Fibroblast of lung (primary cell): Measurements from ENCODE around the gene NECTIN3. TPM values are rescaled to one million over a fixed set of nuclear protein-coding genes. Genes with fewer than 3 reads are reported as not detected.
A peak's percentile ranks its signal among the peaks of the same experiment; 100 is the strongest.

ENCODE experiments used
- DNase-seq, 2 donors: peaks; one replicate each; pipeline versions ENCODE4 v3.0.0 to v3.0.0-alpha.2; 2010; ENCODE audit warnings: low read depth in 2 of 2
- H2AFZ ChIP-seq: 2 replicates; pipeline ENCODE4 v1.5.1; 2012; ENCODE audit warnings: low read length, control low read depth, inconsistent platforms
- H3K27ac ChIP-seq: 2 replicates; pipeline ENCODE4 v1.5.1; 2011; ENCODE audit warnings: low read length, control low read depth; ENCODE audit not compliant: insufficient read depth
- H3K27me3 ChIP-seq: 2 replicates; pipeline ENCODE4 v1.5.1; 2011; ENCODE audit warnings: mild to moderate bottlenecking, low read length; ENCODE audit not compliant: control insufficient read depth, insufficient read depth
- H3K36me3 ChIP-seq: 2 replicates; pipeline ENCODE4 v1.5.1; 2011; ENCODE audit warnings: low read length; ENCODE audit not compliant: control insufficient read depth, insufficient read depth
- H3K4me1 ChIP-seq: 2 replicates; pipeline ENCODE4 v1.5.1; 2011; ENCODE audit warnings: low read length; ENCODE audit not compliant: control insufficient read depth, insufficient read depth; ENCODE audit errors: extremely low read depth
- H3K4me2 ChIP-seq: 2 replicates; pipeline ENCODE4 v1.5.1; 2011; ENCODE audit warnings: low read length, control low read depth; ENCODE audit not compliant: insufficient read depth; ENCODE audit errors: extremely low read depth
- H3K4me3 ChIP-seq, 4 experiments: fragments of 200-600 bp in 1 of 4; sonication (generic) in 1 of 4; replicated peaks in 1 of 4; 2 replicates each; pipeline ENCODE4 v1.5.1; 2011 to 2016; ENCODE audit warnings: low read length in 4 of 4, low read depth in 3 of 4, mild to moderate bottlenecking in 3 of 4, control low read depth in 2 of 4, inconsistent platforms in 1 of 4, mixed read lengths in 1 of 4; ENCODE audit not compliant: insufficient read depth in 1 of 4; ENCODE audit errors: control extremely low read depth in 1 of 4
- H3K79me2 ChIP-seq: 2 replicates; pipeline ENCODE4 v1.5.1; 2012; ENCODE audit warnings: mild to moderate bottlenecking, low read length, inconsistent platforms; ENCODE audit not compliant: control insufficient read depth, insufficient read depth
- H3K9ac ChIP-seq: 2 replicates; pipeline ENCODE4 v1.5.1; 2011; ENCODE audit warnings: mild to moderate bottlenecking, low read length, control low read depth; ENCODE audit not compliant: insufficient read depth
- H3K9me3 ChIP-seq: 2 replicates; pipeline ENCODE4 v1.5.1; 2012; ENCODE audit warnings: low read depth, low read length; ENCODE audit not compliant: control insufficient read depth, insufficient read depth
- H4K20me1 ChIP-seq: 2 replicates; pipeline ENCODE4 v1.5.1; 2011; ENCODE audit warnings: low read length; ENCODE audit not compliant: control insufficient read depth, insufficient read depth; ENCODE audit errors: extremely low read depth
- EZH2 ChIP-seq: IDR thresholded peaks from 2 replicates; pipeline ENCODE4 v1.5.1; 2012; ENCODE audit warnings: low read length, control low read depth, mild to moderate bottlenecking; ENCODE audit errors: missing control alignments
- polyA plus RNA-seq, 2 donors: library from polyadenylated mRNA; depleted of rRNA in 1 of 2; stranded (reverse) in 1 of 2; unstranded in 1 of 2; fragments of >200 nt; gene quantifications; 2 replicates each; pipeline ENCODE4 v1.2.1, GENCODE V29; 2011 to 2012; ENCODE audit warnings: missing spikeins in 1 of 2
- total RNA-seq: library from RNA; depleted of rRNA; stranded (reverse); fragments of >200 nt; gene quantifications from 2 replicates; pipeline ENCODE4 v1.2.1, GENCODE V29; 2014
- TF ChIP-seq, protein P1 (sequence below), 2 donors: IDR thresholded peaks in 1 of 2; conservative IDR thresholded peaks in 1 of 2; 1 replicate in 1 of 2; 2 replicates in 1 of 2; pipeline ENCODE4 v1.5.1; 2011 to 2012; ENCODE audit warnings: low read length in 2 of 2, control low read depth in 1 of 2, inconsistent platforms in 1 of 2, low read depth in 1 of 2, mild to moderate bottlenecking in 1 of 2

The NECTIN3 gene
- total and polyA plus RNA-seq, 2 donors (not counting 1 experiment from before 2014, with no cell fraction given), result 46.9 to 58.1 TPM

DNA sequence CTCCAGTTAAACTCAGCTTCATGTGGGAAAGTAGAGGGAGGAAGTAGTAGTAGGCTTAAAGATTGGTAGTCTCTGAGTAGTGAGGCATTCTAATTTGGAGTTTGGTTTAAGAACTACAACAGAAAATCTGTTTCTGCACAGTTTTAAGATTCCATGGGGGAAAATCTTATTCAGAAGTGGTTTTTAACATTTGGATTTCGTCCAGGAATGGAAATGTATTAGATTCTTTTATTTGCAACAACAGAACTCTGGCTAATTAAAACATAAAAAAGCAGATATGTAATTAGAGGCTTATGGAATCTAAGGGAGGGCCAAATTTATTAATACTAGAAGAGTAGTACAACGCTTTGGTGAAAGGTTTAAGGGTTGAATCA, 36.0 kb downstream of the NECTIN3 start:
- peaks cover 82% of the 10 kb centered on the region for H3K79me2 ChIP-seq
- H3K4me2 ChIP-seq, result no peak overlapping the region
- no peak overlapping the region for H3K27ac ChIP-seq
- no peaks in the 10 kb centered on the region for H3K4me1 ChIP-seq
- no peak overlapping the region for H3K4me3 ChIP-seq
- no peak overlapping the region for H3K9ac ChIP-seq
- H4K20me1 ChIP-seq, result no peaks in the 10 kb centered on the region
- no peaks in the 10 kb centered on the region for H3K9me3 ChIP-seq
- no peaks in the 10 kb centered on the region for H3K36me3 ChIP-seq
- no peak for TF ChIP-seq EZH2
- TF ChIP-seq, protein P1, sequence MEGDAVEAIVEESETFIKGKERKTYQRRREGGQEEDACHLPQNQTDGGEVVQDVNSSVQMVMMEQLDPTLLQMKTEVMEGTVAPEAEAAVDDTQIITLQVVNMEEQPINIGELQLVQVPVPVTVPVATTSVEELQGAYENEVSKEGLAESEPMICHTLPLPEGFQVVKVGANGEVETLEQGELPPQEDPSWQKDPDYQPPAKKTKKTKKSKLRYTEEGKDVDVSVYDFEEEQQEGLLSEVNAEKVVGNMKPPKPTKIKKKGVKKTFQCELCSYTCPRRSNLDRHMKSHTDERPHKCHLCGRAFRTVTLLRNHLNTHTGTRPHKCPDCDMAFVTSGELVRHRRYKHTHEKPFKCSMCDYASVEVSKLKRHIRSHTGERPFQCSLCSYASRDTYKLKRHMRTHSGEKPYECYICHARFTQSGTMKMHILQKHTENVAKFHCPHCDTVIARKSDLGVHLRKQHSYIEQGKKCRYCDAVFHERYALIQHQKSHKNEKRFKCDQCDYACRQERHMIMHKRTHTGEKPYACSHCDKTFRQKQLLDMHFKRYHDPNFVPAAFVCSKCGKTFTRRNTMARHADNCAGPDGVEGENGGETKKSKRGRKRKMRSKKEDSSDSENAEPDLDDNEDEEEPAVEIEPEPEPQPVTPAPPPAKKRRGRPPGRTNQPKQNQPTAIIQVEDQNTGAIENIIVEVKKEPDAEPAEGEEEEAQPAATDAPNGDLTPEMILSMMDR (conservative IDR thresholded peaks at IDR 0.05 in 1 of 2, IDR thresholded peaks at IDR 0.05 in 1 of 2; ENCODE audit: low read depth in 1 of 2, low read length in 2 of 2), result no peak
- H3K27me3 ChIP-seq, result no peaks in the 10 kb centered on the region
- H2AFZ ChIP-seq, result no peak overlapping the region
- DNase-seq, result peak in 1 of 2 donors; percentile 15

DNA sequence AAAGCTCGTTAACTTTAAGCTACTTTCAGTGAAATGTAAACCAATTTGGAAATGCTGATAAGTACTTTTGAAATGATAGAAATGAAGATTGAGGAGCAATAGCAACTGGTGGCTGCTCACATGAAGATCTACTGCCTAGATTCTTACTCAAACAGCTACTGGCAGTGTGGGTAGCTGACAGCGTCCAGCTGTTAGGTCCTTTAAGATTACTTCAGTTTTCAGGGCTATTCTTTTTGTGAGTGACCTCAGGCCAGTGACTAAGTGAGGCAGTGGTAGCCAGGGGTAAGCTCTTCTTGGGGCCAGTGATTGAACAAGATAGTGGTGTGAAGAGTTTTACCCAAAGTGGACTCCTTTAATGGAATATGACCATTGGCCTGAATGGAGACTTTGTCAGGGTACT, 41.3 kb downstream of the NECTIN3 start:
- DNase-seq, result peak; percentile 34 to 84
- peaks cover 41% of the 10 kb centered on the region for H3K79me2 ChIP-seq

DNA sequence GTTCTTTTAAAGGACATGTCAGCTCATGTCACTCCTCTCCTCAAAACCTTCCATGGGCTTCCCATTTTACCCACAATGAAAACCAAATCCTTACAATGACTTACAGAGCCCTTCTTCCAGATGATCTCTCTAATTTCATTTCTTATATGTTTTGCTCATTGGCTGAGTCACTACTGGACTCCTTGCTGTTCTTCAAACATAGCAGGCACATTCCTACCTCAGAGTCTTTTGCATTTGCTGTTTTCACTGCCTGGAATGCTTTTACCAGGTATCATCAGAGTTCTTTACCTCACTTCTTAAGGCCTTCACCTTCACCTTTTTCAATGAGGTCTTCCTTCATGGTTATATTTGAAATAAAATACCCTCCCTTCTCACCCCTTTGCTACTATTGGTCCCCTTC, 57.3 kb downstream of the NECTIN3 start:
- Histone ChIP-seq H3K79me2 (no peaks in the 10 kb centered on the region), H3K4me3 (no peak overlapping the region), H3K36me3 (peaks cover 2% of the 10 kb centered on the region), H3K9ac (no peak overlapping the region), H2AFZ (no peak overlapping the region), H3K9me3 (no peaks in the 10 kb centered on the region), H3K4me1 (no peaks in the 10 kb centered on the region), H4K20me1 (no peaks in the 10 kb centered on the region), H3K4me2 (no peak overlapping the region), H3K27me3 (no peaks in the 10 kb centered on the region), H3K27ac (no peak overlapping the region)
- peak in 1 of 2 donors; percentile 30 for DNase-seq
- TF ChIP-seq EZH2, result no peak
- TF ChIP-seq, protein P1 (conservative IDR thresholded peaks at IDR 0.05 in 1 of 2, IDR thresholded peaks at IDR 0.05 in 1 of 2; ENCODE audit: low read depth in 1 of 2, low read length in 2 of 2), result no peak

More for the DNA sequence above, 41.3 kb downstream of the NECTIN3 start:
- Histone ChIP-seq H3K27me3 (no peaks in the 10 kb centered on the region), H4K20me1 (no peaks in the 10 kb centered on the region), H2AFZ (no peak overlapping the region), H3K9ac (no peak overlapping the region), H3K4me1 (no peaks in the 10 kb centered on the region), H3K27ac (no peak overlapping the region), H3K9me3 (no peaks in the 10 kb centered on the region), H3K36me3 (no peaks in the 10 kb centered on the region), H3K4me2 (no peak overlapping the region), H3K4me3 (no peak overlapping the region)
- TF ChIP-seq EZH2, result no peak
- TF ChIP-seq, protein P1 (conservative IDR thresholded peaks at IDR 0.05 in 1 of 2, IDR thresholded peaks at IDR 0.05 in 1 of 2; ENCODE audit: low read depth in 1 of 2, low read length in 2 of 2), result no peak
